Thoracic aorta (tissue), 2 donors: Measurements from ENCODE around the gene GPR17. TPM values are rescaled to one million over a fixed set of nuclear protein-coding genes. Genes with fewer than 3 reads are reported as not detected.

Experiments
- ATAC-seq: fragments of 150-250 bp; one replicate; pipeline ENCODE4 v1.8.0; 2017; ENCODE audit warnings: low read depth; ENCODE audit not compliant: insufficient number of reproducible peaks, low FRiP score
- DNase-seq: peaks from one replicate; pipeline ENCODE4 v3.0.0-alpha.2; 2020; ENCODE audit warnings: low spot score
- H3K27ac ChIP-seq, 2 donors: fragments of 200-600 bp; sonication (generic); 1 replicate in 1 of 2; 2 replicates in 1 of 2; pipeline ENCODE4 v1.5.1; 2016; ENCODE audit warnings: mild to moderate bottlenecking in 2 of 2, moderate library complexity in 2 of 2
- H3K27me3 ChIP-seq: fragments of 200-600 bp; sonication (generic); replicated peaks from 2 replicates; pipeline ENCODE4 v1.6.0; 2016; ENCODE audit warnings: mild to moderate bottlenecking; ENCODE audit not compliant: insufficient read depth
- H3K36me3 ChIP-seq: fragments of 200-600 bp; sonication (generic); one replicate; pipeline ENCODE4 v1.5.1; 2016
- H3K4me1 ChIP-seq, 2 donors: fragments of 200-600 bp; sonication (generic); 1 replicate in 1 of 2; 2 replicates in 1 of 2; pipeline versions ENCODE4 v1.5.1 to v1.6.0; 2016; ENCODE audit warnings: low read depth in 2 of 2, mild to moderate bottlenecking in 1 of 2; ENCODE audit not compliant: control insufficient read depth in 1 of 2
- H3K4me3 ChIP-seq: fragments of 200-600 bp; sonication (generic); 2 replicates; pipeline ENCODE4 v1.5.1; 2016; ENCODE audit warnings: mild to moderate bottlenecking
- H3K9me3 ChIP-seq: fragments of 200-600 bp; sonication (generic); 2 replicates; pipeline ENCODE4 v1.5.1; 2016
- CTCF ChIP-seq: fragments of 200-600 bp; sonication (generic); IDR thresholded peaks from one replicate; pipeline ENCODE4 v1.5.1; 2019; ENCODE audit warnings: antibody characterized with exemption
- total RNA-seq, 2 donors: library from RNA; depleted of rRNA; stranded (reverse); fragments of >200 nt; gene quantifications; one replicate each; pipeline versions ENCODE4 v1.1.0 to v1.2.3, GENCODE V29; 2016

The GPR17 gene
- total RNA-seq, 2 donors from 2014 or later = not detected

GRCh38 chr2:127628767-127629614 is 17.0 kb upstream of the GPR17 start:
- no peak overlapping the region for H3K27ac ChIP-seq
- no peak overlapping the region for H3K4me3 ChIP-seq
- H3K36me3 ChIP-seq = no peaks in the 10 kb centered on the region
- H3K9me3 ChIP-seq = no peaks in the 10 kb centered on the region
- no peak for ATAC-seq
- no peaks in the 10 kb centered on the region for H3K27me3 ChIP-seq
- TF ChIP-seq CTCF = no peak
- H3K4me1 ChIP-seq = peaks cover 14 to 19% of the 10 kb centered on the region in 2 donors
- no peak for DNase-seq

GRCh38 chr2:127629637-127630036 is 16.3 kb upstream of the GPR17 start:
- H3K27ac ChIP-seq = no peak overlapping the region
- H3K4me1 ChIP-seq = peaks cover 18 to 25% of the 10 kb centered on the region in 2 donors
- DNase-seq (no peak), ATAC-seq (no peak)
- no peaks in the 10 kb centered on the region for H3K36me3 ChIP-seq
- no peak overlapping the region for H3K4me3 ChIP-seq
- no peak for TF ChIP-seq CTCF
- no peaks in the 10 kb centered on the region for H3K9me3 ChIP-seq
- no peaks in the 10 kb centered on the region for H3K27me3 ChIP-seq

- DNase-seq (no peak), ATAC-seq (no peak)
- Histone ChIP-seq H3K27me3 (no peaks in the 10 kb centered on the region), H3K27ac (no peak overlapping the region), H3K9me3 (no peaks in the 10 kb centered on the region), H3K4me1 (peaks cover 18 to 29% of the 10 kb centered on the region in 2 donors), H3K36me3 (no peaks in the 10 kb centered on the region), H3K4me3 (no peak overlapping the region)
- no peak for TF ChIP-seq CTCF
Observed at GRCh38 chr2:127630096-127630863, 15.7 kb upstream of the GPR17 start.

- no peaks in the 10 kb centered on the region for H3K9me3 ChIP-seq
- H3K4me1 ChIP-seq = peaks cover 18 to 29% of the 10 kb centered on the region in 2 donors
- DNase-seq (no peak), ATAC-seq (no peak)
- H3K27me3 ChIP-seq = no peaks in the 10 kb centered on the region
- H3K27ac ChIP-seq = no peak overlapping the region
- TF ChIP-seq CTCF = no peak
- no peaks in the 10 kb centered on the region for H3K36me3 ChIP-seq
- H3K4me3 ChIP-seq = no peak overlapping the region
Observed at GRCh38 chr2:127630864-127631540, 15.0 kb upstream of the GPR17 start.

- Histone ChIP-seq H3K27me3 (no peaks in the 10 kb centered on the region), H3K36me3 (no peaks in the 10 kb centered on the region), H3K4me1 (peaks cover 18 to 29% of the 10 kb centered on the region in 2 donors), H3K27ac (no peak overlapping the region), H3K9me3 (no peaks in the 10 kb centered on the region), H3K4me3 (no peak overlapping the region)
- no peak for DNase-seq
- ATAC-seq = no peak
- TF ChIP-seq CTCF = no peak
Observed at GRCh38 chr2:127631541-127631996, 14.4 kb upstream of the GPR17 start.
